ENCODE measurements around the gene RFC4.

The RFC4 gene

DNA sequence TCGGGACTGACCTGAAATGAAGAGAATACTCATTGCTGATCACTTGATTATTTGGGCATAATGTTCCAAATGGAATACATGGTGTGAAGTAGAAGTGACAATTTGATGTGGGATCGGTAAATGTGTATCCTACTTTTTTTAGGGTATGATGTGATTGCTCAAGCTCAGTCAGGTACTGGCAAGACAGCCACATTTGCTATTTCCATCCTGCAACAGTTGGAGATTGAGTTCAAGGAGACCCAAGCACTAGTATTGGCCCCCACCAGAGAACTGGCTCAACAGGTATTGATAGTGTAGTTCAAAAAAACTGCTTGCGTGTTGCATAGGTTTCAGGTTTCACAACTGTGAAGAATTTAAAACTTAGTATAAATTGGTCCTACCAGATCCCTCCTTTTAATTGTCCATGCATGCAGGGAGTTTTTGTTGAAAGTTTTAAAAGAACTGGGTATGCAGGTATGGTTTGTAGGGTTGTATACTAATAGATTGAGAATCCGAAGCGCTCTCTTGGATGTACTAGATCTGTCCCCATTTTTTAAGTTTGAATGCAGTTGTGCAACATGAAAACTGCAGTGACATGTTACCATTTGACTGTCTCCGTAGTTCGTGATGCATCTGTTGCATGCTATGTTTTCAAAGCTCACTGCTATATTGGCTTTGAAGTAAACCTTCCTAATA is 21.3 kb downstream of the RFC4 start:
- Mint-ChIP-seq H3K9me3 (no peaks in the 10 kb centered on the region), H3K4me3 (peak overlapping the region; percentile 99), H3K36me3 (ENCODE audit: low read depth) (peaks cover 67% of the 10 kb centered on the region), H3K27me3 (no peaks in the 10 kb centered on the region), H3K27ac (peak overlapping the region; percentile 100), H3K4me1 (ENCODE audit: low read depth) (peaks cover 72% of the 10 kb centered on the region)

DNA sequence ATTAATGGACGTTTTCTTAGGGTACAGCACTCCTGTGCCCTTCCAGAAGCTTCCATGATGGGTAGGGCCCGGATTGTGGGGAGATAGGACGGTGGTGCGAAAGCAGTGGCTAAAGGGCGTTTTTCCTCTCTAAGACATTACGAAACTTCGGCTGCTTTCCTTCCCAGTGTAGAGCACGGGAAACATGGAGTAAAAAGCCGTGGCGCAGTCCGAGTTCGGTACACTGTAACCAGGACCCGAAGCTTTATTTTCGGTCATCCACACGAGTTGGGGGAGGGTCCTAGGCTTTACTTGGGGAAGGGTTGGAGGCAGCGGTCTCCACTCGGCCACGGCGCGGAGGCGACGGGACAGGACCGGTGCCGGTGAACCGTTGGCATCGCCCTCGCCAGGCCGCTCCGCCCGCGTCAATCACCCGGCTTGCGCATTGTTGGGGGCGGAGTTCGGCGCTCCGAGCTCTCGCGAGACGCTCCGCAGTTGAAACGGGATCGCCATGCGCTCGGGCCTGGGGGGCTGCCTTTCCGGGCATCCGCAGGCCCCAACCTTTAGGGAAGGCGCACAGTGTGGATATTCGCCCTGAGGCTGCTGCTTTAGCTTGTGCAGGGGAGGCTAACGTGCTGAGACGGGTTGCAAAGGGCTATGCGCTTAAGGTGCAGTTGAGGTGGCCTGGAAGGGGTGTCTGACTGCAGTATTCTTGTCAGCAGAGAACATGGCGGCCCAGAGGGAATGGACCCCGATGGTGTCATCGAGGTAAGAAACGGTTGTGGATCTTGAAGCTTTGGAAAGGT is 22.4 kb downstream of the RFC4 start:
- H3K4me1 Mint-ChIP-seq (ENCODE audit: low read depth): peaks cover 65% of the 10 kb centered on the region
- peaks cover 57% of the 10 kb centered on the region for H3K36me3 Mint-ChIP-seq (ENCODE audit: low read depth)
- peak overlapping the region; percentile 99 for H3K4me3 Mint-ChIP-seq
- peak overlapping the region; percentile 100 for H3K27ac Mint-ChIP-seq
- no peaks in the 10 kb centered on the region for H3K27me3 Mint-ChIP-seq
- H3K9me3 Mint-ChIP-seq: no peaks in the 10 kb centered on the region

DNA sequence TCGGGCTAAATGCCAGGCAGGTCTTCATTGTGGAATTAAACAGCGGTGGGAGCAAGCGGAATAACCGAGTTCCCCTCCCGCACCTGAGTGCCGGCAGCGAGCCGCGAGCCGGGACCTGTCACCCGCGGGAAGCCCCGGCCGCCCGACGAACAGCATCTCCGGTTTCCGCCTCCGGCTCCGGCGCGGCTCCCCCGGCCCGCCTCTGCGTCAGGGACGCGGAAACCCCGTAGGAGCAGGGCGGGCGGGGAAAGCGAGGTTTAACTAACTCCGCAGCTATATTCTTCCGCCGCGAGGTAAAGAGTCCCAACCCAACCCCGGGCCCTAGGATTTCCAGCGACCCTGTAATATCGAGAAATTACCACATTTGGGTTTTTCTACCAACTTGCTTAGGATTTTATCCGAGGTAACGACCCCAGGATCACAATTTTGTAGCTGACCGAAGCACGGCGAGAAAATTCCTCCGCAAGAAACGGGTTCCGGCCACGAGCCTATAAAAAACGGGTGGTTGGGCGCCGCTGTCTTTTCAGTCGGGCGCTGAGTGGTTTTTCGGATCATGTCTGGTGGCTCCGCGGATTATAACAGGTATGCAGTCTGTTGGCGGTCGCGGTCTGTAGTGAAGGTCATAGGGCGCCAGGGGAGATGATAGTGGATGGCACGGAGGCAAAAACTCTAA is 23.1 kb downstream of the RFC4 start, which contains the start of gene EIF4A2:
TSS of gene EIF4A2 (plus strand) at position 520 of the 673 bp plus-strand sequence. CDS start at position 554, 34 bp downstream.
- H3K27me3 Mint-ChIP-seq: no peaks in the 10 kb centered on the region
- no peaks in the 10 kb centered on the region for H3K9me3 Mint-ChIP-seq
- peaks cover 50% of the 10 kb centered on the region for H3K36me3 Mint-ChIP-seq (ENCODE audit: low read depth)
- peak within 1 kb of the TSS; percentile 100 for H3K27ac Mint-ChIP-seq
- peaks cover 58% of the 10 kb centered on the region for H3K4me1 Mint-ChIP-seq (ENCODE audit: low read depth)
- peak within 1 kb of the TSS; percentile 99 for H3K4me3 Mint-ChIP-seq

GRCh38 chr3:186782542-186783057 is 23.7 kb downstream of the RFC4 start:
- peaks cover 44% of the 10 kb centered on the region for H3K36me3 Mint-ChIP-seq (ENCODE audit: low read depth)
- H3K4me3 Mint-ChIP-seq: peak overlapping the region; percentile 99
- H3K9me3 Mint-ChIP-seq: no peaks in the 10 kb centered on the region
- peaks cover 52% of the 10 kb centered on the region for H3K4me1 Mint-ChIP-seq (ENCODE audit: low read depth)
- H3K27ac Mint-ChIP-seq: peak overlapping the region; percentile 100
- H3K27me3 Mint-ChIP-seq: no peaks in the 10 kb centered on the region

DNA sequence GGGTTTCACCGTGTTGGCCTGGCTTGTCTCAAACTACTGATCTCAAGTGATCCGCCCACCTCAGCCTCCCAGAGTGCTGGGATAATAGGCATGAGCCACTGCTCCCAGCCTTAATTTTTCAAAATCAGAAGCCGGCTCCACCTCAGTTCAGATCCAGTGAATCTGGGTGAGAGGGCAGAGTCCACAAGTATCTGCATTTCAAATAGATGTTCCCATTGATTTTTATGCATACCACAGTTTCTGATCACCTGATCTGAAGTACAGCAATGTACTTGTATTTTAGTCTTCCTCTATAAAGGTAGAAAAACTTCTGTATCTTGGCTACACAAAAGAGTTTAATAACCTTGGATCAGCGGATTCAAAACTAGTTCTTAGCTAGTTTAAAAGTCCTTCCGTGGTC is 27.1 kb downstream of the RFC4 start:
- Mint-ChIP-seq H3K27ac (no peak overlapping the region), H3K27me3 (no peaks in the 10 kb centered on the region), H3K36me3 (ENCODE audit: low read depth) (peaks cover 10% of the 10 kb centered on the region), H3K4me3 (no peak overlapping the region), H3K4me1 (ENCODE audit: low read depth) (peaks cover 18% of the 10 kb centered on the region), H3K9me3 (no peaks in the 10 kb centered on the region)

GRCh38 chr3:186775999-186776398 is 30.3 kb downstream of the RFC4 start:
- Mint-ChIP-seq H3K27me3 (no peaks in the 10 kb centered on the region), H3K4me1 (ENCODE audit: low read depth) (peaks cover 22% of the 10 kb centered on the region), H3K4me3 (no peak overlapping the region), H3K27ac (no peak overlapping the region), H3K9me3 (peaks cover 3% of the 10 kb centered on the region), H3K36me3 (ENCODE audit: low read depth) (peaks cover 4% of the 10 kb centered on the region)

DNA sequence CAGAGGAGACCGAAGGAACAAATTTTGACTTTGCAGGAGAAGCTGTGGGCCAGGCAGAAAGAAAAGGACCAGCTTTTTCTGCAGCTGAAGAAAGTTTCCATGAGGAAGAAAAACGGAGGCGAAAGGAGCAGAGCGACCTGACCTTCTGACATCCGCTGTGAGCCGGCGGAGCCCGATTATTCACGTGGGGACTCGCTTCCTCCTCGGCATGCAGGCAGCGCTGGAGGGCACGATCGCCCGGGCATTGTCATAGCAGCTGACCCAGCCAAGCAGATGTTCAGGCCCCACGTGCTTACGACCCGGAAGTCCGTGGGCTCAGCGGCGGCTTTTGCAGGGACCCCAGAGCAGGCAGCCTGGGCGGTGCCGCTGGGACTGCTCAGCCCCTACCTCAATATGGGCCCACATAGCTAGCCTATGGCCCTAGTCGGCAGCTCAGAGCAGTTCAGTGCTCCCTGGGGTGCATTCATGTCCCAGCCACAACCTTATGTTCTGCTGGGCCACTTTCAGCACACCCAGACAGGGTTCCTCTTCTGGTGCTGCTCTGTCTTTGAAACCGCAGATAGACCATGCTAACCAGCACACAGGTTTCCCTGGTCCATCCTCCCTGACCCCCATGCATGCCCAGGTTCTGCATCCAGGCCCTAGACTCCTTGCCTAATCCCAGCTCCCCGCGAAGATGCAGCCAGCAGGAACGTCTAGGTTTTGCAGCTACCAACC is 33.4 kb downstream of the RFC4 start:
- H3K27me3 Mint-ChIP-seq: no peaks in the 10 kb centered on the region
- peaks cover 4% of the 10 kb centered on the region for H3K36me3 Mint-ChIP-seq (ENCODE audit: low read depth)

GRCh38 chr3:186772281-186772694 is 34.0 kb downstream of the RFC4 start:
- Mint-ChIP-seq H3K9me3 (peaks cover 3% of the 10 kb centered on the region), H3K4me3 (peak overlapping the region; percentile 92), H3K27me3 (no peaks in the 10 kb centered on the region), H3K27ac (peak overlapping the region; percentile 98), H3K36me3 (ENCODE audit: low read depth) (peaks cover 4% of the 10 kb centered on the region), H3K4me1 (ENCODE audit: low read depth) (peaks cover 22% of the 10 kb centered on the region)

More for the DNA sequence above, 33.4 kb downstream of the RFC4 start:
- H3K9me3 Mint-ChIP-seq: peaks cover 3% of the 10 kb centered on the region
- H3K4me1 Mint-ChIP-seq (ENCODE audit: low read depth): peaks cover 22% of the 10 kb centered on the region
- peak overlapping the region; percentile 98 for H3K27ac Mint-ChIP-seq
- H3K4me3 Mint-ChIP-seq: peak overlapping the region; percentile 92

GRCh38 chr3:186760897-186761447 is 45.3 kb downstream of the RFC4 start:
- Mint-ChIP-seq H3K4me3 (no peak overlapping the region), H3K4me1 (ENCODE audit: low read depth) (peaks cover 9% of the 10 kb centered on the region), H3K27ac (no peak overlapping the region), H3K9me3 (no peaks in the 10 kb centered on the region), H3K27me3 (no peaks in the 10 kb centered on the region), H3K36me3 (ENCODE audit: low read depth) (peaks cover 5% of the 10 kb centered on the region)

DNA sequence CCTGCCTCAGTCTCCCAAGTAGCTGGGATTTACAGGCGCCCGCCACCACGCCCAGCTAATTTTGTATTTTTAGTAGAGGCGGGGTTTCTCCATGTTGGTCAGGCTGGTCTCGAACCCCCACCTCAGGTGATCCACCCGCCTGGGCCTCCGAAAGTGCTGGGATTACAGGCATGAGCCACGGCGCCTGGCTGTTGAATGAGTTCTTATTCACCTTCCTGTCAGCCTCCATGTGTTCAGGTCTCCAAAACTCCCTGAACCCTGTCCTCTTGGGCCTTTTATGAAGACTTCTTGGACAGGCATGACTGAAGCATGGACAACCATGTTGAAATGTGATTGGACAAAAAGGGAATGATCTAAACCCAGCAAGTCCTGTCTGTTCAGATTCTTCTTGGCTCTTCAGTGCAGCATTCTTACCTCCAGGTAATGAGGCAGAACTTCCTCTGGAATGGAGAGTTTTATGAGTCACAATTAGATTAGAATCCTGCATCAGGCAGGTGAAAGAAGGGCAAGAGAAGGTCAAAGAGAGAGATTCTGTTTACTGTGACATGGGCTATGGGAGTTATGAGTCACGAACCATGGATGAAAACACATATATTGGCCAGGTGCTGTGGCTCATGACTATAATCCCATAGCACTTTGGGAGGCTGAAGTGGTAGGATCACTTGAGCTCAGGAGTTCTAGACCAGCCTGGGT is 46.0 kb downstream of the RFC4 start:
- Mint-ChIP-seq H3K9me3 (no peaks in the 10 kb centered on the region), H3K4me1 (ENCODE audit: low read depth) (peaks cover 9% of the 10 kb centered on the region), H3K36me3 (ENCODE audit: low read depth) (peaks cover 4% of the 10 kb centered on the region), H3K27ac (no peak overlapping the region), H3K4me3 (no peak overlapping the region), H3K27me3 (no peaks in the 10 kb centered on the region)

GRCh38 chr3:186759231-186759930 is 46.9 kb downstream of the RFC4 start:
- Mint-ChIP-seq H3K4me1 (ENCODE audit: low read depth) (peaks cover 9% of the 10 kb centered on the region), H3K27me3 (no peaks in the 10 kb centered on the region), H3K27ac (no peak overlapping the region), H3K9me3 (no peaks in the 10 kb centered on the region), H3K4me3 (no peak overlapping the region), H3K36me3 (ENCODE audit: low read depth) (no peaks in the 10 kb centered on the region)

- H3K36me3 Mint-ChIP-seq (ENCODE audit: low read depth): no peaks in the 10 kb centered on the region
- no peak overlapping the region for H3K27ac Mint-ChIP-seq
- no peaks in the 10 kb centered on the region for H3K9me3 Mint-ChIP-seq
- H3K4me3 Mint-ChIP-seq: no peak overlapping the region
- H3K4me1 Mint-ChIP-seq (ENCODE audit: low read depth): peaks cover 23% of the 10 kb centered on the region
- no peaks in the 10 kb centered on the region for H3K27me3 Mint-ChIP-seq
Observed at GRCh38 chr3:186757686-186758220, 48.5 kb downstream of the RFC4 start.

DNA sequence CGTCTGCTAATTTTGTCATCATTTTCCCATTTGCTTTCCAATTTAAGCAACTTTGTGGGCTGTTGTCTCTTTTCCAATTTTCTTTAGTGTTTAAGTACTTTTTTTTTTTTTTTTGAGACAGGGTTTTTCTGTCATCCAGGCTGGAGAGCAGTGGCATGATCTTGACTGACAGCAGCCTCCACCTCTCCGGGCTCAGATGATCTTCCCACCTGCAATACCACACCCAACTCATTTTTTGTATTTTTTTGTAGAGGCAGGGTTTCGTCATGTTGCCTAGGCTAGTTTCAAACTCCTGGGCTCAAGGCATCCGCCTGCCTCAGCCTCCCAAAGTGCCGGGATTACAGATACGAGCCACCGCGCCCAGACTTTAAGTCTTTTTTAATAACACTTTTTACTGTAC is 49.1 kb downstream of the RFC4 start:
- no peaks in the 10 kb centered on the region for H3K36me3 Mint-ChIP-seq (ENCODE audit: low read depth)
- H3K9me3 Mint-ChIP-seq: no peaks in the 10 kb centered on the region
- no peak overlapping the region for H3K4me3 Mint-ChIP-seq
- H3K27ac Mint-ChIP-seq: no peak overlapping the region
- H3K4me1 Mint-ChIP-seq (ENCODE audit: low read depth): peaks cover 23% of the 10 kb centered on the region
- H3K27me3 Mint-ChIP-seq: no peaks in the 10 kb centered on the region
